Uterus (tissue), 4 donors: ENCODE measurements around the gene ZNF837. TPM values are rescaled to one million over a fixed set of nuclear protein-coding genes. Genes with fewer than 3 reads are reported as not detected.

Source experiments
- DNase-seq, 2 donors: peaks; one replicate each; pipeline ENCODE4 v3.0.0-alpha.2; 2019 to 2020
- H3K27ac ChIP-seq, 2 donors: fragments of 200-600 bp; sonication (generic); 1 replicate in 1 of 2; 2 replicates in 1 of 2; pipeline ENCODE4 v1.5.1; 2016 to 2018
- H3K27me3 ChIP-seq, 2 donors: fragments of 200-600 bp; sonication (generic); one replicate each; pipeline ENCODE4 v1.5.1; 2018 to 2019; ENCODE audit warnings: control low read depth in 1 of 2
- H3K36me3 ChIP-seq, 2 donors: fragments of 200-600 bp; sonication (generic); one replicate each; pipeline ENCODE4 v1.5.1; 2019; ENCODE audit warnings: control low read depth in 1 of 2
- H3K4me1 ChIP-seq, 2 donors: fragments of 200-600 bp; sonication (generic); one replicate each; pipeline ENCODE4 v1.5.1; 2018 to 2019; ENCODE audit warnings: control low read depth in 1 of 2
- H3K4me3 ChIP-seq, 2 donors: fragments of 200-600 bp; sonication (generic); 1 replicate in 1 of 2; 2 replicates in 1 of 2; pipeline ENCODE4 v1.5.1; 2018 to 2019; ENCODE audit warnings: mild to moderate bottlenecking in 1 of 2
- H3K9me3 ChIP-seq, 2 donors: fragments of 200-600 bp; sonication (generic); one replicate each; pipeline ENCODE4 v1.5.1; 2019; ENCODE audit warnings: control low read depth in 1 of 2
- CTCF ChIP-seq, 4 experiments: fragments of 200-600 bp in 2 of 4; fragments of 450-650 bp in 2 of 4; sonication (generic) in 2 of 4; IDR thresholded peaks; one replicate each; pipeline ENCODE4 v1.5.1; 2016 to 2019; ENCODE audit warnings: antibody characterized with exemption in 4 of 4, mild to moderate bottlenecking in 2 of 4, moderate library complexity in 1 of 4
- POLR2A ChIP-seq, 2 donors: fragments of 450-650 bp; IDR thresholded peaks; one replicate each; pipeline ENCODE4 v1.6.1; 2016; ENCODE audit warnings: antibody characterized with exemption in 2 of 2, mild to moderate bottlenecking in 1 of 2, moderate library complexity in 1 of 2
- intact Hi-C: fragments of 100-400 bp; cut with DNase I; formaldehyde crosslinking; loops from one replicate; pipeline ENCODE4 v1.15.1; 2023; ENCODE audit warnings: low total_unique reads
- total RNA-seq, 4 donors: library from RNA; depleted of rRNA in 3 of 4; stranded (reverse); fragments of >200 nt in 3 of 4; gene quantifications; one replicate each; pipeline versions ENCODE4 v1.1.0 to v1.2.4, GENCODE V29; 2014 to 2023
- donor health status: DM: yes; HTN: yes; CAD: no.

ZNF837 gene
- total RNA-seq, 4 donors from 2014 or later: 1.6 to 4.6 (median 2.8) TPM; not detected in 1

- H3K4me1 ChIP-seq: peaks cover 0 to 5% of the 10 kb centered on the region in 2 donors
- H3K4me3 ChIP-seq: no peak overlapping the region
- no peak for DNase-seq
- H3K27me3 ChIP-seq: no peaks in the 10 kb centered on the region
- no peaks in the 10 kb centered on the region for H3K9me3 ChIP-seq
- no peaks in the 10 kb centered on the region for H3K36me3 ChIP-seq
- H3K27ac ChIP-seq: no peak overlapping the region
- TF ChIP-seq CTCF (IDR thresholded peaks at IDR 0.05) (no peak), POLR2A (IDR thresholded peaks at IDR 0.05) (no peak)
- intact Hi-C loops: no loop called here
Measured at GRCh38 chr19:58328999-58329398, 51.8 kb downstream of the ZNF837 start.

- H3K9me3 ChIP-seq: no peaks in the 10 kb centered on the region
- no peaks in the 10 kb centered on the region for H3K36me3 ChIP-seq
- peaks cover 0 to 5% of the 10 kb centered on the region in 2 donors for H3K4me1 ChIP-seq
- intact Hi-C loops: no loop called here
- TF ChIP-seq POLR2A (IDR thresholded peaks at IDR 0.05) (peak; percentile 50 to 78), CTCF (IDR thresholded peaks at IDR 0.05) (peak in 1 of 4 experiments; percentile 17)
- DNase-seq: peak; percentile 95 to 97
- H3K27ac ChIP-seq: peak within 1 kb of the TSS; percentile 94 to 95
- H3K4me3 ChIP-seq: peak within 1 kb of the TSS; percentile 82 to 83
- H3K27me3 ChIP-seq: no peaks in the 10 kb centered on the region
Measured at GRCh38 chr19:58326914-58327726, 53.7 kb downstream of the ZNF837 start, which contains the start of gene ZSCAN22. ZSCAN22 (plus strand) TSS chr19:58326994; CDS start chr19:58334803, 7,809 bp downstream.

- H3K27ac ChIP-seq: peak overlapping the region; percentile 94 to 95
- intact Hi-C loops: no loop called here
- no peak for DNase-seq
Measured at GRCh38 chr19:58326501-58326913, 54.3 kb downstream of the ZNF837 start.

GRCh38 chr19:58325311-58326022, 55.4 kb downstream of the ZNF837 start:
- H3K27ac ChIP-seq: no peak overlapping the region
- H3K4me3 ChIP-seq: no peak overlapping the region
- TF ChIP-seq CTCF (IDR thresholded peaks at IDR 0.05) (no peak), POLR2A (IDR thresholded peaks at IDR 0.05) (no peak)
- DNase-seq: no peak
- H3K4me1 ChIP-seq: peaks cover 0 to 5% of the 10 kb centered on the region in 2 donors
- H3K36me3 ChIP-seq: no peaks in the 10 kb centered on the region
- intact Hi-C loops: no loop called here
- no peaks in the 10 kb centered on the region for H3K9me3 ChIP-seq
- no peaks in the 10 kb centered on the region for H3K27me3 ChIP-seq

More at GRCh38 chr19:58326501-58326913, 54.3 kb downstream of the ZNF837 start:
- Histone ChIP-seq H3K9me3 (no peaks in the 10 kb centered on the region), H3K27me3 (no peaks in the 10 kb centered on the region), H3K36me3 (no peaks in the 10 kb centered on the region), H3K4me1 (peaks cover 0 to 5% of the 10 kb centered on the region in 2 donors), H3K4me3 (peak overlapping the region; percentile 82 to 83)
- no peak for TF ChIP-seq CTCF (IDR thresholded peaks at IDR 0.05)
- no peak for TF ChIP-seq POLR2A (IDR thresholded peaks at IDR 0.05)

GRCh38 chr19:58319241-58319640, 61.6 kb downstream of the ZNF837 start:
- no peak for TF ChIP-seq CTCF (IDR thresholded peaks at IDR 0.05)
- TF ChIP-seq POLR2A (IDR thresholded peaks at IDR 0.05): no peak
- H3K9me3 ChIP-seq: no peaks in the 10 kb centered on the region
- intact Hi-C loops: no loop called here
- DNase-seq: no peak
- H3K4me3 ChIP-seq: no peak overlapping the region
- H3K4me1 ChIP-seq: no peaks in the 10 kb centered on the region
- H3K27me3 ChIP-seq: no peaks in the 10 kb centered on the region
- H3K36me3 ChIP-seq: no peaks in the 10 kb centered on the region
- H3K27ac ChIP-seq: no peak overlapping the region
